ENCODE measurements around the gene FAM120A. TPM values are rescaled to one million over a fixed set of nuclear protein-coding genes. Genes with fewer than 3 reads are reported as not detected.

FAM120A gene
- total RNA-seq, 1 experiment from 2014 or later = 162 TPM

DNA sequence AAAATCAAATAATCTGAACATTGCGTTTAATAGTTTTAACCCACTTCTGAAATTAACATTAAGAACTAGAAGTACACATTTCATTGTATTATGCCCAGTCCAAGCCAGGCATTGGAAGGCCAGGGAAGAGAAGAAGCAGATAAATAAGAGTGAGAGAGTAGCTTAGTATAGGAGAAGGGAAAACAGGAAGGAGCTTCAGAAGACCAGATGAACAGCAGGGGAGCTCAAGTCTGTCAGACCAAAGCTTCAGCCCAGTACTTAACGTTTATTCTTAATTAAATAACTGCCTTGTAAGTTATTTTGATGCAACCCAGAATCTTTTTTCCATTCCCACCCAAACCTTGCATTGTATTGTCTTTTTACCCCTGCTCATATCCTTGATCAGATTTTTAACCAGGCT is 13.4 kb downstream of the FAM120A start:
- Mint-ChIP-seq H3K4me3 (ENCODE audit: unreplicated experiment) (no peak overlapping the region), H3K27me3 (ENCODE audit: insufficient read depth, unreplicated experiment) (no peaks in the 10 kb centered on the region), H3K27ac (ENCODE audit: low read depth, unreplicated experiment) (no peak overlapping the region), H3K9me3 (ENCODE audit: unreplicated experiment) (no peaks in the 10 kb centered on the region), H3K4me1 (ENCODE audit: insufficient read depth, unreplicated experiment) (peaks cover 42% of the 10 kb centered on the region), H3K36me3 (ENCODE audit: insufficient read depth, unreplicated experiment) (no peaks in the 10 kb centered on the region)
- BruUV-seq (replicated peaks) = no TSS peak
- DNase-seq (ENCODE audit: unreplicated experiment) = no peak
- ChIA-PET CTCF (interaction anchor here (0.7 kb wide), 1 partner anchor 153 kb away, joined by 3 read pairs; no protein-coding TSS in a partner anchor), POLR2A (interaction anchor here (1.2 to 3.7 kb wide), 5 partner anchors 9 to 44 kb away, joined by 3 to 46 read pairs (median 6); partner anchors contain the start of gene FAM120AOS)
- intact Hi-C loops (cut with micrococcal nuclease) = no loop called here
- TF ChIP-seq, protein P1, sequence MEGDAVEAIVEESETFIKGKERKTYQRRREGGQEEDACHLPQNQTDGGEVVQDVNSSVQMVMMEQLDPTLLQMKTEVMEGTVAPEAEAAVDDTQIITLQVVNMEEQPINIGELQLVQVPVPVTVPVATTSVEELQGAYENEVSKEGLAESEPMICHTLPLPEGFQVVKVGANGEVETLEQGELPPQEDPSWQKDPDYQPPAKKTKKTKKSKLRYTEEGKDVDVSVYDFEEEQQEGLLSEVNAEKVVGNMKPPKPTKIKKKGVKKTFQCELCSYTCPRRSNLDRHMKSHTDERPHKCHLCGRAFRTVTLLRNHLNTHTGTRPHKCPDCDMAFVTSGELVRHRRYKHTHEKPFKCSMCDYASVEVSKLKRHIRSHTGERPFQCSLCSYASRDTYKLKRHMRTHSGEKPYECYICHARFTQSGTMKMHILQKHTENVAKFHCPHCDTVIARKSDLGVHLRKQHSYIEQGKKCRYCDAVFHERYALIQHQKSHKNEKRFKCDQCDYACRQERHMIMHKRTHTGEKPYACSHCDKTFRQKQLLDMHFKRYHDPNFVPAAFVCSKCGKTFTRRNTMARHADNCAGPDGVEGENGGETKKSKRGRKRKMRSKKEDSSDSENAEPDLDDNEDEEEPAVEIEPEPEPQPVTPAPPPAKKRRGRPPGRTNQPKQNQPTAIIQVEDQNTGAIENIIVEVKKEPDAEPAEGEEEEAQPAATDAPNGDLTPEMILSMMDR (IDR thresholded peaks at IDR 0.05; ENCODE audit: unreplicated experiment) = no peak

DNA sequence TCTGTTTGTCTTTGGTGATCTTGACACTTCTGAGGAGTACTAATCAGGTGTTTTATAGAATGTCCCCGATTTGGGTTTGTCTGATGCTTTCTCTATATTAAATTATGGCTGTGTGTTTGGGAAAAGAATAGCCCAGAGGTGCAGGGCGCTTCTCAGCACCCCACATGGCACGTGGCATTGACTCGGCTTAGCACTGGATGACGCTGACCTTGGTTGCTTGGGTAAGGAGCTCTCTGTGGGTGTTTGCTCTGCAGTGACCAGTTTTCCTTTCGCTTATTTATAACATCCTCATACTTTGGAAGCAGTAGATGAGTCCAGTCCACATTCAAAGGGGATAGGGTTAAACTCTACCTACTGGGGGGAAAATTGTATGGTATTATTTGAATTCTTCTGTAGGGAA is 14.4 kb downstream of the FAM120A start:
- H3K36me3 Mint-ChIP-seq (ENCODE audit: insufficient read depth, unreplicated experiment) = peaks cover 8% of the 10 kb centered on the region
- BruUV-seq (replicated peaks) = no TSS peak
- H3K4me1 Mint-ChIP-seq (ENCODE audit: insufficient read depth, unreplicated experiment) = peaks cover 49% of the 10 kb centered on the region
- intact Hi-C loops (cut with micrococcal nuclease) = no loop called here
- CTCF ChIA-PET = no interaction called here
- H3K9me3 Mint-ChIP-seq (ENCODE audit: unreplicated experiment) = no peaks in the 10 kb centered on the region
- no peak for DNase-seq (ENCODE audit: unreplicated experiment)
- H3K27ac Mint-ChIP-seq (ENCODE audit: low read depth, unreplicated experiment) = no peak overlapping the region
- no peaks in the 10 kb centered on the region for H3K27me3 Mint-ChIP-seq (ENCODE audit: insufficient read depth, unreplicated experiment)
- TF ChIP-seq, protein P1 (IDR thresholded peaks at IDR 0.05; ENCODE audit: unreplicated experiment) = no peak
- no peak overlapping the region for H3K4me3 Mint-ChIP-seq (ENCODE audit: unreplicated experiment)
- POLR2A ChIA-PET = interaction anchor here (0.7 to 3.7 kb wide), 5 partner anchors 12 to 100 kb away, joined by 3 to 46 read pairs (median 4); partner anchors contain the start of gene FAM120AOS

DNA sequence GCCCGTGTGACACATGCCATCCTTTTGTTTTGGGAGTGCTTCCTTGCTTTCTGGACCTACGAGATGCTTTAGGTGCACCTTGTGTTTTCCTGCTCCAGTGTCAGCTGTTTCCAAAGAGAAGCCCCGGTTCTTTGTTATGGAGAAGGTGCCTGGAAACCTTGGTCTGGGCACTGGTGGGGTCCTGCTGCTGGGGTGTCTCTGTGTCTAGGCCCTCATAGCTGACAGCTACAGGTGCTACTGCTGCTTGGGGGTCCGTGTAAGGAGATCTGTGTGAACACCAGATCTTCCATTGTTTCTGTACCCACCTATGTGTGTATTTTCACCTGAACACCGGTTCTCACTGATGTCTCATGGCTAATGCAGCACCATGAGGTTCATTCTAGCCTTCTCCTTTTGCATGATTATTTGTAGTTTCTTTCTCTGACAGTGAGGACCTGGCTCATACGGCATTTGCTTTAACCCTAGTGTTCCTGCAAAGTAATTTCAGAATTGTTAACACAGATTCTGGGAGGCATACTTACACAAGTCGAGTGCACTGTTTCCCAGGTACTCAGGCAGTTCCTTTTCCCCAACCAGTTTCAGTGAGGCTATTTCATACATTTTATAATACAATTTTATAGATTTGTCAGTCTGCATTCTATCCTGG is 15.1 kb downstream of the FAM120A start:
- BruUV-seq (replicated peaks) = no TSS peak
- DNase-seq (ENCODE audit: unreplicated experiment) = no peak

DNA sequence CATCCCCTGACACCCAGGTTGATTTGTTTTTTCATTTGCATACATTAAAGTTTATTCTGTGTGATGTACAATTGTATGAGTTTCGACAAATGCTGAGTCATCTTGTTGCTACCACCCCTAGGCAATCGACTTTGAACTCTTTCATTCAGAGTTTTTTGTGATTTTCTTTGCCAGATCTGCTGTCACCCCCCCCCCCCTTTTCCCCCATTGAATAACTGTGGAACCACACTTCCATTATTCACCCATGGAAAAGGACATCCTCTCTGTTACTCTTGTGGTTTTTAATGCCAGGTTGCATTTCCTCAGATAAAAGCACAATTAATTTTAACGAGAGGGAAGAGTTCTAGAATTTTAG is 15.6 kb downstream of the FAM120A start:
- peaks cover 50% of the 10 kb centered on the region for H3K4me1 Mint-ChIP-seq (ENCODE audit: insufficient read depth, unreplicated experiment)
- TF ChIP-seq, protein P1 (IDR thresholded peaks at IDR 0.05; ENCODE audit: unreplicated experiment) = no peak
- peak overlapping the region; percentile 78 for H3K27ac Mint-ChIP-seq (ENCODE audit: low read depth, unreplicated experiment)
- CTCF ChIA-PET = interaction anchor here (1.7 kb wide), 1 partner anchor 99 kb away, joined by 4 read pairs; no protein-coding TSS in a partner anchor
- peaks cover 18% of the 10 kb centered on the region for H3K36me3 Mint-ChIP-seq (ENCODE audit: insufficient read depth, unreplicated experiment)
- H3K9me3 Mint-ChIP-seq (ENCODE audit: unreplicated experiment) = no peaks in the 10 kb centered on the region
- intact Hi-C loops (cut with micrococcal nuclease) = no loop called here
- BruUV-seq (replicated peaks) = no TSS peak
- H3K4me3 Mint-ChIP-seq (ENCODE audit: unreplicated experiment) = peak overlapping the region; percentile 49
- DNase-seq (ENCODE audit: unreplicated experiment) = peak; percentile 46
- POLR2A ChIA-PET = interaction anchor here (0.8 to 1.4 kb wide), 2 partner anchors 11 kb away, joined by 3 to 4 read pairs; no protein-coding TSS in a partner anchor
- H3K27me3 Mint-ChIP-seq (ENCODE audit: insufficient read depth, unreplicated experiment) = no peaks in the 10 kb centered on the region

More for the DNA sequence above, 15.1 kb downstream of the FAM120A start:
- ChIA-PET POLR2A (interaction anchor here (1.4 to 3.7 kb wide), 3 partner anchors 11 to 15 kb away, joined by 3 to 46 read pairs (median 6); partner anchors contain the start of gene FAM120AOS), CTCF (no interaction called here)
- TF ChIP-seq, protein P1 (IDR thresholded peaks at IDR 0.05; ENCODE audit: unreplicated experiment) = no peak
- no peak overlapping the region for H3K4me3 Mint-ChIP-seq (ENCODE audit: unreplicated experiment)
- peaks cover 15% of the 10 kb centered on the region for H3K36me3 Mint-ChIP-seq (ENCODE audit: insufficient read depth, unreplicated experiment)
- peaks cover 50% of the 10 kb centered on the region for H3K4me1 Mint-ChIP-seq (ENCODE audit: insufficient read depth, unreplicated experiment)
- peak overlapping the region; percentile 78 for H3K27ac Mint-ChIP-seq (ENCODE audit: low read depth, unreplicated experiment)
- intact Hi-C loops (cut with micrococcal nuclease) = no loop called here
- no peaks in the 10 kb centered on the region for H3K27me3 Mint-ChIP-seq (ENCODE audit: insufficient read depth, unreplicated experiment)
- no peaks in the 10 kb centered on the region for H3K9me3 Mint-ChIP-seq (ENCODE audit: unreplicated experiment)
